LHCN-M2 (cell line): ENCODE results near the gene C17orf67. TPM values are rescaled to one million over a fixed set of nuclear protein-coding genes. Genes with fewer than 3 reads are reported as not detected.
"Not testable (repeated sequence)": the region's sequence is repeated elsewhere in the genome, so short reads cannot be mapped to it uniquely, and the experiment has no call there.

ENCODE experiments used
- DNase-seq: peaks from one replicate; pipeline ENCODE4 v3.0.0-alpha.2; 2012; ENCODE audit warnings: low read depth
- total RNA-seq: library from RNA; depleted of rRNA; stranded (reverse); fragments of >200 nt; gene quantifications from 2 replicates; pipeline ENCODE4 v1.2.3, GENCODE V29; 2014

The C17orf67 gene
- total RNA-seq, 1 experiment from 2014 or later, result 0.69 TPM

DNA sequence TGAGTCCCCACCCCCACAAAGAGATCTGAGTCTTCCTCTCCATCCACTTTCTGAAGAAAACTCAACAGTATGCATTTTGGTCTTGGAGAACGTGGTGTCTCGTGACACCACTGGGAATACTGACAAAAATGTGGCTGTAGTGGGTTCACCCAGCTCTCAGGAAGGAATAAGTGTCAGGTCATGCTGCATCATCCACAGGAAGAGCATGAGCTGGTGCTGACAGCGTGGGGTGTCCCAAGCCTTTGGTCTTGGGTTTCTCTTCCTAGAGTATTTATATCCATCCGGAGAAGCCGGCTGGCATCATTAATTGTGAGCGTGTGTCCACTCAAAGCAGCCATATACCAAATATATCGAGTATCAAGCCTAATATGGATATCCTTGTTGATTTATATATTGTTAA lies 55.9 kb downstream of the C17orf67 start:
- DNase-seq, result peak; percentile 51

GRCh38 chr17:56774650-56775049 lies 59.1 kb downstream of the C17orf67 start:
- no peak for DNase-seq

DNA sequence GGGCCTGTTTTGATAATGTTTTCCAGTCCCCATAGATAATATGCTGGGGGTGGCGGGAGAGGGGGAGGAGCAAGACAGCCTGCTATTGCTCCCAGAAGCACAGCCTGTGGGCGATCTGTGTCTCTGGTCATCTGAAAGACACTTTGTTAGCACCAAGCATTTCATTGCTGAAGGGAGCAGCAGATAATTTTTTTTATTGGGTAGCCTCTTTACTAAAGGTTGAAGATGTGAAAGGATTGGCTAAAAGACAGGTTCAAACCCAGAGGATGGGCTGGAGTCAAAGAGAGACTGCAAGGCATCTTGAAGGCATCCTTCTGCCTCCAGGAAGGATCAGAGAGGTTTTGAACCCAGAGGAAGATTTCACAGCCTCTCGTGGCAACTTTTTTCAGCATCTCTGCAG lies 60.6 kb downstream of the C17orf67 start:
- DNase-seq, result no peak

- no peak for DNase-seq
Observed at GRCh38 chr17:56772442-56772841, 61.3 kb downstream of the C17orf67 start.

DNA sequence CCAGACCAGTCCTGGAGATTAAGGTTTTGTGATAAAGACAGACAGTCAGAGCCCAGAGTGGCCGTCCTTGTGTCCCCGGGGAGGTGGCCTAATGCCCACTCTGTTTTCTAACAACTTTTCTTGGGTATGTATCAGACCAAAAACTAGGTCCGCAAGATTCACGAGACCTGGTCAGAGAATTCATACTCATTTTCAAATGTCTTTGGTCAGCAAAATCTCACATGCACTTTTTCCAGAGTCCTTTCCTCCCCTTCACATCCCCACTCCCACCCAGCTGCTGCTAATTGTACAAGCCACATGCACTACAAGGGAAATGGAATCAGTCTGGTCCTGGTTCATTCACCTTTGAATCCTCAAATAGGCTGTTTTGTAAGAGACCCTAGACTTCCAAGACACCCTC lies 61.7 kb downstream of the C17orf67 start:
- DNase-seq, result no peak

DNA sequence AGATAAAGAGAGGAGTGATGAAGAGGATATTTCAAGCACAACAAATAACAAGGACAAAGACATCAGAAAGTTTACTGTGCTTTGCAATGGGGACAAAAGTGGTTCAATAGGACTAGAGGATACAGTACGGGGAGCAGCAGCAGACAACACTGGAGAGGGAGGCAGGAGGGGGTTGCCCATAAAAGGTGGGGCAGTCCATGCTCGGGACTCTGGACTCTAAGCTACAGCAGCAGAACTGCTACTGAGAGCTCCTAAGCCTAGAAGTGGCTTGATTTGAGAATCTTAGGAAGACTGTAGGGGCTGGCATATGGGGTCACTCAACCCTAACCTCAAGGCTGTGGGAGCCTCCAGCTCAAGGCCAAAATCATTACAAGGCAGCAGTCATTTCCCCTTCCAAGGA lies 62.2 kb downstream of the C17orf67 start:
- no peak for DNase-seq

GRCh38 chr17:56770427-56770826 lies 63.3 kb downstream of the C17orf67 start:
- DNase-seq, result no peak

GRCh38 chr17:56765449-56765848 lies 68.3 kb downstream of the C17orf67 start:
- no peak for DNase-seq

GRCh38 chr17:56762988-56763387 lies 70.7 kb downstream of the C17orf67 start:
- no peak for DNase-seq

DNA sequence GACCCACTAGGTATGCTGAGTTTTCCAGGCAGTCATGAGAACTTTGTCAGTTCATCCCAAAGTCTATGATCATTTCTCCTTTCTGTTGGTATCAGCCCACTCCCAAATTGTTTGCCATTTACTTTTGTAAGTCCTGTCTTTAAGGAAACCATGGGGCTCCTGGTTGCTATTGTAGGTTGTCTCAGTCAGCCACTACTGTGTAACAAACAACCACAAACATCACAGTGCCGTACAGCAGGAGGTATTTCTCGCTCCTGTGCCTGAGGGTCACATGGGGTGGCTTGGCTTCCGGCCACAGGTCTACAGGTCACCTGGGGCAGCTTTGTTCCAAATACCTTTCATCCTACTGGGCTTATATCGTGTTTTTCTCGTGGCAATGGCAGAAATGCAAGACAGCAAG lies 71.6 kb downstream of the C17orf67 start:
- DNase-seq, result no peak

DNA sequence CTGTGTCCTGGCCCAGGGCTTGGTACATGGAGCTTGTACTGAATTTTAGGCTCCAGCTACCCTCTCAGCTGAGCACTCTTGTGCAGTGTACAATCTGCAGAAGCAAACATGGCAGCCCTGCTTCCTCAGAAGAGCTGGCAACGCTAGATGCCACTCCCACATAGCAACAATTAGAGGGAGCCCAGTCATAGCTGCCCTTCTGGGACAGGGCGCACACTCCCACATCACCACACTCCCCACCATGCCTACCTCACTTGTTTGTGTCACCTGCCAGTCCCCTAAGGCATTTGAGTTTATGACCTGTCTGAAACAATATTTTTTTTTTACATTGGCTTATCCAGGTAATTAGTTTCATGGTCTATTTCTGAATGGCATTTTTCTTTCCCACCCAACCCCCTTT lies 72.3 kb downstream of the C17orf67 start:
- DNase-seq, result no peak

DNA sequence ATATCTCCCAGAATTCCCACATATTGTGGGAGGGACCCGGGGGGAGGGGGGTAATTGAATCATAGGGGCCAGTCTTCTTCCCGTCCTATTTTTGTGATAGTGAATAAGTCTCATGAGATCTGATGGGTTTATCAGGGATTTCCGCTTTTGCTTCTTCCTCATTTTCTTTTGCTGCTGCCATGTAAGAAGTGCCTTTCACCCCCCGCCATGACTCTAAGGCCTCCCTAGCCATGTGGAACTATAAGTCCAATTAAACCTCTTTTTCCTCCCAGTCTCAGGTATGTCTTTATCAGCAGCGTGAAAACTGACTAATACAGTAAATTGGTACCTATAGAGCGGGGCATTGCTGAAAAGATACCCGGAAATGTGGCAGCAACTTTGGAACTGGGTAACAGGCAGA lies 76.1 kb downstream of the C17orf67 start:
- not testable (repeated sequence) for DNase-seq

GRCh38 chr17:56756536-56756935 lies 77.2 kb downstream of the C17orf67 start:
- peak; percentile 94 for DNase-seq

- DNase-seq, result no peak
Observed at GRCh38 chr17:56755310-56755709, 78.4 kb downstream of the C17orf67 start.

- peak; percentile 89 for DNase-seq
Observed at GRCh38 chr17:56754523-56755208, 79.1 kb downstream of the C17orf67 start.

DNA sequence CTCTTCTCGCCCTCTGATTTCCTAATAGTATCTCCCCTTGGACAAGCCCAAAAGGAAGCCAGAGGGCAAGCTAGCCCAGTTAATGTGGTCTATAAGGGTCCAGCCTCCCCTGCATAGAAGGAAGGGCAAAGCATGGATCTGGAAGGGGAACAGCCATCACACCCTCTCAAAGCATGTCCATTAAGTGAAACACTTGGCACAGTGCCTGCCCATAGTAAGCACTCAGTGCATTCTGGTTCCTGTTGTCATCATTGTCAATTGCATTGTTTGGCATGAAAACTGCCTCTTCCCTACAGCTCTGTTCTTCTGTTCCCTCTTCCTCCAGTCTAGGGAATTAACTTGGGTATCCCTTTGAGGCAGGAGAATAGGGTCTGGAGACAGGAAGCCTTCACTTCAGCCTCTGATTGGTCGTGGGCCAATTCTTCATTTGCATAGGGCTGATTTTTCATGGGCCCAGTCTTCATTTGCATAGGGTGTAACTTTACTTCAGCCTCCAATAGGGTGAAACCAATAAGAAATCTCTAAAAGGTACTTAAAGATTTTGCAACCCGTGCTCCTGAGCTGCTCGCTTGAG lies 81.4 kb downstream of the C17orf67 start:
- no peak for DNase-seq

GRCh38 chr17:56751145-56751738 lies 82.5 kb downstream of the C17orf67 start:
- DNase-seq, result peak; percentile 10

DNA sequence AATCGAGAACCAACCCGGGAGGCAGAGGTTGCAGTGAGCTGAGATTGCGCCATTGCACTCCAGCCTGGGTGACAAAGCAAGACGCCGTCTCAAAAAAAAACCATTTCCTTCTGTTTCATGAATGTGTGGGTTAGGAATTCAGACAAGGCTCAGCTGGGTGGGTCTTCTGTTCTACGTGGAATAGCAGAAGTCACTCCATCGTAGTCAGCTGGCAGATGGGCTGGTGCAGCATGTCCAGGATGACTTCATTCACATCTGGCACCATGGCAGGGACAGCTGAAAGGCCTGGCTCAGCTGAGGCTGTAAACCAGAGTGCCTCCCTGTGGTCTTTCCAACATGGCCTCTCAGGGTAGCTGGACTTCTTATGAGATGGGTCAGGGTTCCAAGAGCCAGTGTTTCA lies 89.0 kb downstream of the C17orf67 start:
- peak; percentile 87 for DNase-seq

DNA sequence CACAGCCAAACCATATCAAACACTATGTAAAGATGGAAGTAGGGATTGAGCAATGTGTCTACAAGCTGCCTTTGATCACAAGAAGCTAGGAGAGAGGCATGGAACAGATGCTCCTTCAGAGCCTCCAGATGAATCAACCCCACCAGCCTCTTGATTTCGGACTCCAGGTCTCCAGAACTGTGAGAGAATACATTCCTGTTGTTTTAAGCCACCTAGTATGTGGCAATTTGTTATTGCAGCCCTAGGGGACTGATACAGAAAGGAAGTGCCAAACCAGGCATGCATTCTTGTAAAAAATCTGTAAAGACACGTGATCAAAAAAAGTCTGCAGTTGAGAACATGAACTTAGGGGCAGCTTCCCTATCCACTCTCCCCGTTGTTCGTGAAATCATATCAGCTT lies 91.1 kb downstream of the C17orf67 start:
- no peak for DNase-seq
